GM12878 (cell line): ENCODE measurements around the gene APLP1. TPM values are rescaled to one million over a fixed set of nuclear protein-coding genes. Genes with fewer than 3 reads are reported as not detected.
A peak's percentile ranks its signal among the peaks of the same experiment; 100 is the strongest.

Experiments used
- BACH1 ChIP-seq: fragments of 450-650 bp; IDR thresholded peaks from 2 replicates; pipeline ENCODE4 v1.6.1; 2017; ENCODE audit warnings: mild to moderate bottlenecking, borderline replicate concordance
- BCLAF1 ChIP-seq: fragments of 450-650 bp; IDR thresholded peaks from 2 replicates; pipeline ENCODE4 v1.6.1; 2017; ENCODE audit warnings: antibody characterized with exemption, mild to moderate bottlenecking, moderate library complexity
- CEBPB ChIP-seq, 2 experiments: fragments of 150-350 bp in 1 of 2; IDR thresholded peaks; 2 replicates each; pipeline ENCODE4 v1.6.1; 2012 to 2014; ENCODE audit warnings: low read depth in 2 of 2, low read length in 2 of 2, borderline replicate concordance in 1 of 2, inconsistent platforms in 1 of 2
- CEBPZ ChIP-seq: fragments of 150-350 bp; IDR thresholded peaks from 2 replicates; pipeline ENCODE4 v1.6.1; 2016; ENCODE audit warnings: low read depth, low read length
- CHD2 ChIP-seq: IDR thresholded peaks from 2 replicates; pipeline ENCODE4 v1.6.1; 2011; ENCODE audit warnings: low read depth, low read length, improper control_type of control experiment, borderline replicate concordance
- CHD4 ChIP-seq: fragments of 200-600 bp; sonication (generic); IDR thresholded peaks from 2 replicates; pipeline ENCODE4 v1.6.1; 2016; ENCODE audit warnings: mild to moderate bottlenecking
- E4F1 ChIP-seq: fragments of 450-650 bp; IDR thresholded peaks from 2 replicates; pipeline ENCODE4 v1.6.1; 2018; ENCODE audit warnings: borderline replicate concordance, mild to moderate bottlenecking; ENCODE audit not compliant: partially characterized antibody
- ELK1 ChIP-seq: IDR thresholded peaks from 2 replicates; pipeline ENCODE4 v1.6.1; 2012; ENCODE audit warnings: low read depth, low read length, improper control_type of control experiment
- JUND ChIP-seq: IDR thresholded peaks from 2 replicates; pipeline ENCODE4 v1.6.1; 2012; ENCODE audit warnings: low read depth, mild to moderate bottlenecking, low read length, improper control_type of control experiment, moderate library complexity
- KAT2A ChIP-seq: conservative IDR thresholded peaks from 2 replicates; pipeline ENCODE4 v1.6.1; 2011; ENCODE audit warnings: low read depth, low read length; ENCODE audit not compliant: control insufficient read depth
- LARP7 ChIP-seq: fragments of 450-650 bp; IDR thresholded peaks from 2 replicates; pipeline ENCODE4 v1.6.1; 2017; ENCODE audit warnings: mild to moderate bottlenecking
- MAX ChIP-seq: IDR thresholded peaks from 2 replicates; pipeline ENCODE4 v1.6.1; 2012; ENCODE audit warnings: low read depth, low read length, improper control_type of control experiment
- NKRF ChIP-seq: fragments of 450-650 bp; conservative IDR thresholded peaks from 2 replicates; pipeline ENCODE4 v1.6.1; 2017; ENCODE audit warnings: mild to moderate bottlenecking, moderate library complexity
- PAX5 ChIP-seq: IDR thresholded peaks from 2 replicates; pipeline ENCODE4 v1.6.1; 2011; ENCODE audit warnings: low read depth, low read length, borderline replicate concordance
- SUZ12 ChIP-seq: fragments of 200-600 bp; sonication (generic); IDR thresholded peaks from one replicate; pipeline ENCODE4 v1.6.1; 2018; ENCODE audit warnings: antibody characterized with exemption, mild to moderate bottlenecking; ENCODE audit not compliant: unreplicated experiment
- ZZZ3 ChIP-seq: IDR thresholded peaks from 2 replicates; pipeline ENCODE4 v1.6.1; 2011; ENCODE audit warnings: low read depth; ENCODE audit not compliant: control insufficient read depth, insufficient read length
- polyA plus RNA-seq, 11 experiments: library from polyadenylated mRNA; depleted of rRNA in 4 of 11; unstranded in 6 of 11; stranded (reverse) in 5 of 11; fragments of >200 nt; fragmentation: Nextera tagmentation in 4 of 11; fragmentation: Illumina TruSeq in 1 of 11; extraction: Ambion mirVana in 4 of 11; extraction: Trizol in 1 of 11; gene quantifications; 1 replicate in 1 of 11; 2 replicates in 10 of 11; pipeline versions ENCODE4 v1.2.1 to v1.2.3, GENCODE V29; 2011 to 2016; ENCODE audit warnings: inconsistent platforms in 2 of 11, missing spikeins in 2 of 11, low read depth in 1 of 11
- total RNA-seq, 4 experiments: library from RNA; depleted of rRNA in 3 of 4; stranded (reverse); fragments of >200 nt in 3 of 4; fragmentation: Illumina TruSeq in 1 of 4; extraction: Trizol in 1 of 4; gene quantifications; 2 replicates each; pipeline versions ENCODE4 v1.2.1 to v1.2.3, GENCODE V29; 2013 to 2021

The APLP1 gene
- total and polyA plus RNA-seq, 10 of the 15 experiments (the other 5 are each of a cell fraction or from before 2014, with no cell fraction given) = 0.07 to 2.2 (median 0.91) TPM; not detected in 1

- TF ChIP-seq KAT2A (no peak), ELK1 (no peak), JUND (no peak), ZZZ3 (no peak), BCLAF1 (no peak), LARP7 (no peak), SUZ12 (no peak), NKRF (0 out of 2 replicates have a peak, but pooled peaks have one; percentile 23), CHD2 (peak; percentile 26), MAX (no peak), CEBPB (IDR thresholded peaks at IDR 0.05; ENCODE audit: borderline replicate concordance in 1 of 2, low read depth in 2 of 2, low read length in 2 of 2) (no peak), CHD4 (no peak), E4F1 (no peak), BACH1 (no peak), CEBPZ (no peak), PAX5 (0 out of 2 replicates have a peak, but pooled peaks have one; percentile 11)
Measured at GRCh38 chr19:35901854-35902661, 33.7 kb downstream of the APLP1 start, which contains the start of gene HCST (continued).
